Thyroid gland (tissue), 4 donors: ENCODE measurements around the gene ACOT13.

Experiments used
- CTCF ChIP-seq, 6 experiments: fragments of 200-600 bp in 3 of 6; fragments of 450-650 bp in 3 of 6; sonication (generic) in 3 of 6; IDR thresholded peaks; one replicate each; pipeline ENCODE4 v1.5.1; 2016 to 2019; ENCODE audit warnings: antibody characterized with exemption in 6 of 6, mild to moderate bottlenecking in 2 of 6, inconsistent platforms in 1 of 6, moderate library complexity in 1 of 6
- POLR2A ChIP-seq, 2 donors: fragments of 450-650 bp; IDR thresholded peaks; one replicate each; pipeline ENCODE4 v1.6.1; 2017; ENCODE audit warnings: antibody characterized with exemption in 2 of 2, mild to moderate bottlenecking in 2 of 2, moderate library complexity in 1 of 2

GRCh38 chr6:24692848-24693592, 26.1 kb downstream of the ACOT13 start:
- TF ChIP-seq POLR2A (IDR thresholded peaks at IDR 0.05) (no peak), CTCF (IDR thresholded peaks at IDR 0.05) (no peak)
